HG02763 (cell line): ENCODE data around the gene BBOF1.
"Not testable (repeated sequence)": the region's sequence is repeated elsewhere in the genome, so short reads cannot be mapped to it uniquely, and the experiment has no call there.

Experiments used
- ATAC-seq: cut with Tn5 transposase; IDR thresholded peaks from one replicate; pipeline ENCODE4 v1.9.1; 2021; ENCODE audit warnings: mild to moderate bottlenecking, moderate library complexity; ENCODE audit not compliant: unreplicated experiment

The BBOF1 gene

GRCh38 chr14:74018586-74019407, at the start of gene BBOF1, which contains the start of gene ENTPD5:
Gene BBOF1 (plus strand): TSS chr14:74019349. CDS start chr14:74019479, 130 bp downstream.
Gene ENTPD5 (minus strand): TSS chr14:74019288. CDS start chr14:73988102, 31,186 bp downstream.
- peak; percentile 85 for ATAC-seq

GRCh38 chr14:73973497-73973896, 45.7 kb upstream of the BBOF1 start:
- no peak for ATAC-seq

- ATAC-seq = no peak
Observed at GRCh38 chr14:73976125-73976524, 43.0 kb upstream of the BBOF1 start.

GRCh38 chr14:73977896-73978295, 41.3 kb upstream of the BBOF1 start:
- ATAC-seq = no peak

- ATAC-seq = no peak
Observed at GRCh38 chr14:73988065-73988464, 31.1 kb upstream of the BBOF1 start.

- not testable (repeated sequence) for ATAC-seq
Observed at GRCh38 chr14:73988656-73989055, 30.5 kb upstream of the BBOF1 start.

- no peak for ATAC-seq
Observed at GRCh38 chr14:73991092-73991491, 28.1 kb upstream of the BBOF1 start.

- ATAC-seq = not testable (repeated sequence)
Observed at GRCh38 chr14:73994926-73995325, 24.2 kb upstream of the BBOF1 start.

- ATAC-seq = no peak
Observed at GRCh38 chr14:73995977-73996378, 23.2 kb upstream of the BBOF1 start.

- ATAC-seq = no peak
Observed at GRCh38 chr14:73996731-73997107, 22.4 kb upstream of the BBOF1 start.

- no peak for ATAC-seq
Observed at GRCh38 chr14:73997108-73997943, 21.8 kb upstream of the BBOF1 start.

GRCh38 chr14:73997944-73998447, 21.2 kb upstream of the BBOF1 start:
- no peak for ATAC-seq

GRCh38 chr14:73998726-73999125, 20.4 kb upstream of the BBOF1 start:
- no peak for ATAC-seq

- ATAC-seq = not testable (repeated sequence)
Observed at GRCh38 chr14:74005664-74006063, 13.5 kb upstream of the BBOF1 start.

- no peak for ATAC-seq
Observed at GRCh38 chr14:74008843-74009499, 10.2 kb upstream of the BBOF1 start.

- no peak for ATAC-seq
Observed at GRCh38 chr14:74014299-74014698, 4.8 kb upstream of the BBOF1 start.

GRCh38 chr14:74015176-74015575, 4.0 kb upstream of the BBOF1 start:
- ATAC-seq = no peak

GRCh38 chr14:74015963-74016362, 3.2 kb upstream of the BBOF1 start:
- ATAC-seq = no peak

- ATAC-seq = no peak
Observed at GRCh38 chr14:74018174-74018585, 969 bp upstream of the BBOF1 start.

GRCh38 chr14:74019408-74020137, 424 bp downstream of the BBOF1 start:
- ATAC-seq = peak; percentile 11
